Stimulated activated CD4-positive, alpha-beta T cell treated with anti-CD3 and anti-CD28 coated beads, TNF-alpha, amount 100 ng/mL, for 48 hours (primary cell): ENCODE data around the gene ITGB3.

ENCODE experiments used
- DNase-seq, 3 donors: peaks; one replicate each; pipeline ENCODE4 v3.0.0-alpha.2; 2020; ENCODE audit warnings: low read depth in 3 of 3

Gene ITGB3

DNA sequence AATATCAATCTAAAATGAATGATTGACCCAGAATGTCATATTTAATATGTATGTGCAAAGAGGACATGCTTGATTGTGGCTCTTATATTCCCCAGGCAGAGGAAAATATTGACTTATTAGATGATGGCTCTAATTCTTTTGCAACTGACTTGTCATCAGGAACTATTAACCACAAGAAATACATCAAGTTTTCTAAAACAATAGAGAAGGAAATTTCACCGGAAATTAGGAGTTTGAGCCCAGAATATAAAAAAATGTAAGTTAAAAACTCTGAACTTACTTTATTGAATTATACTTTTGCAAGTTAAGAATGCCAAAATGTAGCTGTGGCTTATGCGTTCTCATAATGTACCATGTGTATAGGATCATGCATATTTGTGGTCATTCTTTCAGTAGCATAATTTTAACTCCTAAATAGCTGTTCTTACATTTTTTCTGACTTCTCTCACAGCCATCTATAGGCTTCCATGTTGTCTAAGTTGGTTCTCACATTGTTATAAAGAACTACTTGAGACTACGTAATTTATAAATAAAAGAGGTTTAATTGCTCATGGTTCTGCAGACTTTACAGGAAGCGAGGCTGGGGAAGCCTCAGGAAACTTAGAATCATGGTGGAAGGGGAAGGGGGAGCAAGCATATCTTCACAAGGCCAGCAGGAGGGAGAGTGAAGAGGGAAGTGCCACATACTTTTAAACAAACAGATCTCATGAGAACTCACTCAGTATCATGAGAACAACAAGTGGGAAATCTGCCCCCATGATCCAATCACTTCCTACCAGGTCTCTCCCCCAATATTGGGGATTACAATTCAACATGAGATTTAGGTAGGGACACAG lies 81.7 kb downstream of the ITGB3 start:
- no peak for DNase-seq

GRCh38 chr17:47338026-47338425 lies 84.4 kb downstream of the ITGB3 start:
- no peak for DNase-seq

GRCh38 chr17:47352848-47353247 lies 99.2 kb downstream of the ITGB3 start:
- no peak for DNase-seq

DNA sequence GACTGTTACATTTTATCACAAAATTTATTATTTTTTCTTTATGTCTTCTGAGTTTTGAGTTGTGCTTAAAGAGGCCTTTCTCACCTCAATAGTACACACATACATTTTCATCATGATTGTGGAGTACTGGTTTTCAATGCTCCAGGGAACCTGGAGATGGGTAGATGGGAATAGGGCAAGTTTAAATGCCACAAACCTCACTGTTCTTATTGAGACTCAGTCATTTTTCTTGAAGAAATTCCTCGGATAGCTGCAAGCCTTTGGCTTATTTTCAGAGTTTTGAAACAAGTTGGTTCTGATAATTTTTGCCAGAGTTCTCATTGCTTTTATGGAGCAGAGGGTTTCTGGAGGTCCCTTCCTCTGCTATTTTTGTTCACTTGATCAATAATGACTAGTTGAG lies 105.0 kb downstream of the ITGB3 start:
- DNase-seq: no peak
